Endothelial cell (in vitro differentiated cells): ENCODE data around the gene ARHGEF25. TPM values are rescaled to one million over a fixed set of nuclear protein-coding genes. Genes with fewer than 3 reads are reported as not detected.

Experiments
- DNase-seq: peaks from one replicate; pipeline ENCODE4 v3.0.0; 2021; ENCODE audit warnings: low spot score
- H3K27ac Mint-ChIP-seq: one replicate; pipeline ENCODE4 v1.8.0; 2021; ENCODE audit warnings: mixed read lengths, inconsistent platforms; ENCODE audit not compliant: unreplicated experiment
- H3K27me3 Mint-ChIP-seq: one replicate; pipeline ENCODE4 v1.8.0; 2021; ENCODE audit warnings: mild to moderate bottlenecking, moderate library complexity, mixed read lengths, inconsistent platforms; ENCODE audit not compliant: unreplicated experiment
- H3K36me3 Mint-ChIP-seq: one replicate; pipeline ENCODE4 v1.8.0; 2021; ENCODE audit warnings: mild to moderate bottlenecking, low read depth, mixed read lengths, inconsistent platforms; ENCODE audit not compliant: unreplicated experiment
- H3K4me1 Mint-ChIP-seq: one replicate; pipeline ENCODE4 v1.8.0; 2021; ENCODE audit warnings: mild to moderate bottlenecking, mixed read lengths, inconsistent platforms; ENCODE audit not compliant: unreplicated experiment
- H3K4me3 Mint-ChIP-seq: one replicate; pipeline ENCODE4 v1.8.0; 2021; ENCODE audit warnings: mild to moderate bottlenecking, mixed read lengths, inconsistent platforms; ENCODE audit not compliant: unreplicated experiment
- H3K9me3 Mint-ChIP-seq: one replicate; pipeline ENCODE4 v1.8.0; 2021; ENCODE audit warnings: mixed read lengths, inconsistent platforms; ENCODE audit not compliant: unreplicated experiment
- total RNA-seq: library from RNA; stranded (reverse); fragmentation: NEBNext Ultra II Directional; extraction: Animal tissue kit (Norgen Biotek cat#: 25700); gene quantifications from one replicate; pipeline ENCODE4 v1.2.1, GENCODE V29; 2021; ENCODE audit not compliant: unreplicated experiment
- TF ChIP-seq, protein P1 (sequence below): fragments of 200-600 bp; sonication (generic); IDR thresholded peaks from one replicate; pipeline ENCODE4 v1.5.0; 2021; ENCODE audit warnings: antibody characterized with exemption; ENCODE audit not compliant: unreplicated experiment

Gene ARHGEF25
- total RNA-seq, 1 donor from 2014 or later = 20.0 TPM

DNA sequence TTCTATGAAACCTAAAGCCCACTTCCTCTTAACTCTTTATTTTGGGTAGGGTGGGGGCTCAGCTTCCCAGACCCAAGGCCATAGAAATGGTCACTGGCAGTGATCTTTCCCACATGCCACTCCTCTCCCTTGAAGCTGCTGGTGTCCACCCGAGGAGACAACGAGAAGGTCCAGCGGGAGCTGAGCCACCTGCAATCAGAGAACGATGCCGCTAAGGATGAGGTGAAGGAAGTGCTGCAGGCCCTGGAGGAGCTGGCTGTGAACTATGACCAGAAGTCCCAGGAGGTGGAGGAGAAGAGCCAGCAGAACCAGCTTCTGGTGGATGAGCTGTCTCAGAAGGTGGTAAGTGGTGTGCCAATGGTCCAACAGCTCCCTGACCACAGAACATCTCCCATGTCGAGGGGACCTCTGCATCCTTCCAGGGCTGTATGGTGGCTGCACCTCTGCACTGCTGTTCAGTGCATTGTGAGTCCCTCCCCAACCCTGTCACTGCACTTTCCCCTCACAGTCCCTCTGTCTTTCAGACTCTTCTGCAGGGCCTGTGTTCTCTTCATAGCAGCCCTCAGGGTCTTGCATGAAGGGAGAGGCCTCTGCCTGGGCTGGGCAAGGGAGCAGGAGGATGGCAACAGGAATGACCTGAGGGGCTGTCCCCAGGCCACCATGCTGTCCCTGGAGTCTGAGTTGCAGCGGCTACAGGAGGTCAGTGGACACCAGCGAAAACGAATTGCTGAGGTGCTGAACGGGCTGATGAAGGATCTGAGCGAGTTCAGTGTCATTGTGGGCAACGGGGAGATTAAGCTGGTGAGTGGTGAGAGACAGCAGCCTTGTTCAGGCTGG lies 39.1 kb upstream of the ARHGEF25 start:
- no peaks in the 10 kb centered on the region for H3K4me1 Mint-ChIP-seq
- no peak for DNase-seq
- H3K27ac Mint-ChIP-seq = no peak overlapping the region
- H3K9me3 Mint-ChIP-seq = no peaks in the 10 kb centered on the region
- TF ChIP-seq, protein P1, sequence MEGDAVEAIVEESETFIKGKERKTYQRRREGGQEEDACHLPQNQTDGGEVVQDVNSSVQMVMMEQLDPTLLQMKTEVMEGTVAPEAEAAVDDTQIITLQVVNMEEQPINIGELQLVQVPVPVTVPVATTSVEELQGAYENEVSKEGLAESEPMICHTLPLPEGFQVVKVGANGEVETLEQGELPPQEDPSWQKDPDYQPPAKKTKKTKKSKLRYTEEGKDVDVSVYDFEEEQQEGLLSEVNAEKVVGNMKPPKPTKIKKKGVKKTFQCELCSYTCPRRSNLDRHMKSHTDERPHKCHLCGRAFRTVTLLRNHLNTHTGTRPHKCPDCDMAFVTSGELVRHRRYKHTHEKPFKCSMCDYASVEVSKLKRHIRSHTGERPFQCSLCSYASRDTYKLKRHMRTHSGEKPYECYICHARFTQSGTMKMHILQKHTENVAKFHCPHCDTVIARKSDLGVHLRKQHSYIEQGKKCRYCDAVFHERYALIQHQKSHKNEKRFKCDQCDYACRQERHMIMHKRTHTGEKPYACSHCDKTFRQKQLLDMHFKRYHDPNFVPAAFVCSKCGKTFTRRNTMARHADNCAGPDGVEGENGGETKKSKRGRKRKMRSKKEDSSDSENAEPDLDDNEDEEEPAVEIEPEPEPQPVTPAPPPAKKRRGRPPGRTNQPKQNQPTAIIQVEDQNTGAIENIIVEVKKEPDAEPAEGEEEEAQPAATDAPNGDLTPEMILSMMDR = no peak
- H3K27me3 Mint-ChIP-seq = peaks cover 7% of the 10 kb centered on the region
- no peak overlapping the region for H3K4me3 Mint-ChIP-seq
- H3K36me3 Mint-ChIP-seq = no peaks in the 10 kb centered on the region

DNA sequence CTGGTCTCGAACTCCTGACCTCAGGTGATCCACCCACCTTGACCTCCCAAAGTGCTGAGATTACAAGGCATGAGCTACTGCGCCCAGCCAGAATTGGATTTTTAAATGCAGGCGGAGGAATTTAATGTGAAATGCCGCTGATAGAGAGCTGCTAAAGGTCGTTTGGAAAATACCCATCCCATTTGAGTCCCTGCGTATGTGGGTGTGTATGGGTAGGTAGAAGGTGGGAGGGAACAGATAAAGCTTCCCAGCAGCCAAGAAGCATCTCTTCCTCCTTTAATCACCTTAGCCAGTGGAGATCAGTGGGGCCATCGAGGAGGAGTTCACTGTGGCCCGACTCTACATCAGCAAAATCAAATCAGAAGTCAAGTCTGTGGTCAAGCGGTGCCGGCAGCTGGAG lies 36.4 kb upstream of the ARHGEF25 start:
- TF ChIP-seq, protein P1 = no peak
- no peaks in the 10 kb centered on the region for H3K4me1 Mint-ChIP-seq
- H3K36me3 Mint-ChIP-seq = no peaks in the 10 kb centered on the region
- peaks cover 9% of the 10 kb centered on the region for H3K27me3 Mint-ChIP-seq
- no peak for DNase-seq
- no peak overlapping the region for H3K4me3 Mint-ChIP-seq
- H3K27ac Mint-ChIP-seq = no peak overlapping the region
- no peaks in the 10 kb centered on the region for H3K9me3 Mint-ChIP-seq

DNA sequence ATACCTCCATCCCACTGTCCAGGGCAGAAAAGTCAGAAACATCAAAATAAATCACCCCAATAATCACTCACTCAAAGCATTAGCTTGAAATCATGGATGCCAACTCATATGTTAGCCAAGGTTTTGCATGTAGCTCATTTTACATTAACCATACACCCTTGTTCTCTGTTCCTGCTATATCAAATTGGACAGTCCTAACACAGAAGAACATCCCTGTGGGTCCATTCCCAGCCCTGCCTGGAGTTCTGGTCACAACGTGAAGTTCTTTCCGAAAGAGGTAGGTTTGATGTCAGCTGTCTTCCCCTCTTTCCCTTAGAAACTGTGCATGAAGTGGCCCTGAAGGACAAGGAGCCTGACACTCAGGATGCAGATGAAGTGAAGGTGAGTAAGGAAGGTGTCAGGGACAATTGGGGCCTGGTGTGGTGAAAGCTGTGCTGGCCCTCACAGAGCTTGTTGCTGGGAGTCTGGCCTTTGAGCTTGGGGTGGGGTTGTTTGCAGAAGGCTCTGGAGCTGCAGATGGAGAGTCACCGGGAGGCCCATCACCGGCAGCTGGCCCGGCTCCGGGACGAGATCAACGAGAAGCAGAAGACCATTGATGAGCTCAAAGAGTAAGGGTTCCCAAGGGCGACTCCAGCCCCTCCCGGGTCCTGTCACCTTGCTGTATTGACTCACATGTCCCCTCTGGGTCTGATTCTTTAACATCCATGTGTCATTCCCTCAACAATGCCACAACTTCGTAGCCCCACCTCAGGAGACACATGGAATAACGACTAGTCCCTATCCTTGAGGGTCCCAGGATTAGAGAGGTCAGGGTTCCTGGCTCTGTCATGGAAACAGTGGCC lies 35.2 kb upstream of the ARHGEF25 start:
- TF ChIP-seq, protein P1 = no peak
- H3K4me3 Mint-ChIP-seq = no peak overlapping the region
- peaks cover 14% of the 10 kb centered on the region for H3K27me3 Mint-ChIP-seq
- no peak overlapping the region for H3K27ac Mint-ChIP-seq
- no peaks in the 10 kb centered on the region for H3K9me3 Mint-ChIP-seq
- DNase-seq = no peak
- peaks cover 2% of the 10 kb centered on the region for H3K4me1 Mint-ChIP-seq
- no peaks in the 10 kb centered on the region for H3K36me3 Mint-ChIP-seq

DNA sequence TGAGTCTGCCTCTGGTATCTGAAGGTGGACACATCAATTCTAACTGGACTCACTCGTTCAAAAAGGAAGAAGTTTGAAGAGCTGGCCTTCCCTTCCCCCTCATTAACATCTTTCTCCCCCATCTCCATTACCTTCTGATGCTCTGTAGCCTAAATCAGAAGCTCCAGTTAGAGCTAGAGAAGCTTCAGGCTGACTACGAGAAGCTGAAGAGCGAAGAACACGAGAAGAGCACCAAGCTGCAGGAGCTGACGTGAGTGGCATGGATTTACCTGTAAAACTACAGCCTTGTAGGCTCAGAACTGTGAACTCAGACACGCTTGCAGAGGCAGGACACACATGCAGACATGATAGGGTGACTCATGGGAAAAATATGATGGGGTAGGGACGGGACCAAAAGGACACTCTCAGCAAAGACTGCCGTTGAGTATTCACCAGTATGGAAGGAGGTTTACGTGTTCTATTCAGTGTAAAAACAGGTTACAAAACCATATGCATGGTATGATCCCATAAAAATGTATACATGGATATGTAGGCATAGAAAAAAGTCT lies 34.5 kb upstream of the ARHGEF25 start:
- Mint-ChIP-seq H3K4me1 (peaks cover 2% of the 10 kb centered on the region), H3K27me3 (peaks cover 14% of the 10 kb centered on the region), H3K36me3 (no peaks in the 10 kb centered on the region), H3K9me3 (no peaks in the 10 kb centered on the region), H3K27ac (no peak overlapping the region), H3K4me3 (no peak overlapping the region)
- no peak for DNase-seq
- TF ChIP-seq, protein P1 = no peak
